HG03159 (cell line): ENCODE results near the gene GPS1.
A peak's percentile ranks its signal among the peaks of the same experiment; 100 is the strongest.

Experiments
- ATAC-seq: cut with Tn5 transposase; IDR thresholded peaks from one replicate; pipeline ENCODE4 v1.9.1; 2021; ENCODE audit warnings: mild to moderate bottlenecking, moderate library complexity; ENCODE audit not compliant: unreplicated experiment

The GPS1 gene

GRCh38 chr17:82098939-82099763 lies 47.5 kb downstream of the GPS1 start:
- ATAC-seq, result peak; percentile 11

- ATAC-seq, result no peak
Measured at GRCh38 chr17:82100502-82101298, 49.0 kb downstream of the GPS1 start.

GRCh38 chr17:82101301-82101715 lies 49.6 kb downstream of the GPS1 start:
- ATAC-seq, result no peak

- no peak for ATAC-seq
Measured at GRCh38 chr17:82101767-82102679, 50.3 kb downstream of the GPS1 start.

GRCh38 chr17:82103553-82104451 lies 52.1 kb downstream of the GPS1 start:
- ATAC-seq, result no peak

- no peak for ATAC-seq
Measured at GRCh38 chr17:82104797-82105416, 53.2 kb downstream of the GPS1 start.

GRCh38 chr17:82105417-82105881 lies 53.8 kb downstream of the GPS1 start:
- ATAC-seq, result no peak

- ATAC-seq, result no peak
Measured at GRCh38 chr17:82105882-82106687, 54.4 kb downstream of the GPS1 start.

GRCh38 chr17:82106688-82107305 lies 55.1 kb downstream of the GPS1 start:
- ATAC-seq, result no peak
